Transverse colon (tissue), 4 donors: Measurements from ENCODE around the gene CASKIN2.
"Not testable (repeated sequence)": the region's sequence is repeated elsewhere in the genome, so short reads cannot be mapped to it uniquely, and the experiment has no call there.

ENCODE experiments used
- CTCF ChIP-seq, 5 experiments: fragments of 200-600 bp in 3 of 5; fragments of 450-650 bp in 2 of 5; sonication (generic) in 3 of 5; IDR thresholded peaks; 1 replicate in 2 of 5; 2 replicates in 3 of 5; pipeline ENCODE4 v1.5.1; 2016 to 2017; ENCODE audit warnings: antibody characterized with exemption in 5 of 5, inconsistent platforms in 3 of 5, mild to moderate bottlenecking in 2 of 5, moderate library complexity in 1 of 5
- POLR2A ChIP-seq: fragments of 450-650 bp; IDR thresholded peaks from one replicate; pipeline ENCODE4 v1.6.1; 2016; ENCODE audit warnings: antibody characterized with exemption, mild to moderate bottlenecking, moderate library complexity
- POLR2AphosphoS5 ChIP-seq, 3 donors: sonication (generic); formaldehyde crosslinking; IDR thresholded peaks; one replicate each; pipeline ENCODE4 v1.6.1; 2016; ENCODE audit warnings: antibody characterized with exemption in 3 of 3

- not testable (repeated sequence) for TF ChIP-seq CTCF (IDR thresholded peaks at IDR 0.05); POLR2A; POLR2AphosphoS5 (IDR thresholded peaks at IDR 0.05)
These were observed 60.7 kb downstream of the CASKIN2 start for GRCh38 chr17:75454672-75455071.
